IPS DF 4.7 (cell line): ENCODE measurements around the gene SPATA31A1.
"Not testable (repeated sequence)": the region's sequence is repeated elsewhere in the genome, so short reads cannot be mapped to it uniquely, and the experiment has no call there.

ENCODE experiments used
- DNase-seq: peaks from one replicate; pipeline ENCODE4 v3.0.0-alpha.2; 2013; ENCODE audit warnings: low spot score; ENCODE audit errors: extremely low read depth

The SPATA31A1 gene

DNA sequence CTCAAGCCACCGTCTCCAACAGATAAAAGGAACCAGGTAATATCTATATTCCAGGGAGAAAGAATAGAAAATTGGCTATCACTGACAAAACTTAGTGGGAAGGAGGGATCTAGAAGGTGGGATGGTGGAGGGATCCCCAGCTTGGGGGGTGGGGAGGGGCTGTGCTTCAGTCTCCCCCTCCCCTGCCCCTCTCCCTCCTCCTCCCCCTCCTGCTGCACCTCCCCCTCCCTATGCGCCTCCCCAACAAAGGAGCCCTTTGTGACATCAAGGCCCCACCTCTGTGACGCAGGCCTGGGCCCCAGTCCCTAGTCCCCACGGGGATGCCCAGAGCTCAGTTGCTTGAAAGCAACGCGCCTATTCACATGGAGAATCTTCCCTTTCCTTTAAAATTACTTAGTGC, at the start of gene SPATA31A1:
TSS of gene SPATA31A1 (plus strand) at position 301 of the 400 bp plus-strand sequence. CDS start at position 363, 62 bp downstream.
- DNase-seq, result not testable (repeated sequence)

DNA sequence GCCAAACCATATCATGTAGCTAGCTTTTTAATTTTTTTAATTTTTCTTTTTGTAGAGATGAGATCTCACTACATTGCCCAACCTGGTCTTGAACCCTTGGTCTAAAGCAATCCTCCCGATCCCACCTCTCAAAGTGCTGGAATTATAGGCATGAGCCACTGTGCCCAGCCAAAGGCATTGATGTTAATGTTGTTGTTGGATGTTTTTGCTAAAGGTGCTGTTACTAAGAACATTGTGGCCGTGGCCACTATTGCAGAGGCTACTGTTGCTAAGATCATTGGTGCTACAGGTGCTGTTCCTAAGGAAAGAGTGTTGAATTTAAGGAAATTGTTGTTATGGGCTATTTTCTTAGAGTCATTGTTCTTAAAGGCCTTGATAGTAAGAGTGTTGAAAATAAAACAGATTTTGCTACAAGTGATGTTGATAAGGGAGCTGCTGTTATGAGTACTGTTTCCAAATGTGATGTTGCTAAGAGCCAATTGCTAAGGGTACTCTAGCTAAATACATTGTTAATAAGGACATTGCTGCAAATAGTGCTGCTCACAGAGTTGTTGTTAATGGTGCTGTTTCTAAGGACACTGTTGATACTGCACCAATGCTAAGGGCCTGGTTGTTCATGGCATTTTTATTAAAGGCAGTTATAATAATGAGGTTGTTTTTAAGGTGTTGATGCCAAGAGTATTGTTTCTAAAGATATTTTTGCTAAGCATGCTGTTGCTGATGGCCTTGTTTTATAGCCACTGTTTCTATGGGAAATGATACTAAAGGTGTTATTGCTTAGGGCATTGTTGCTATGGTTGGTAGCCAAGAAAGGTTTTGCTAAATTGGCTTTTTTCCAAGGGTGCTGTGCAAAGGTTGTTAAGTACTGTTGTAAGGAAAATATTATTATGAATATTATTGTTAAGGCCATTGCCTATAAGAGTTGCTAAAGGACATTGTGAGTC, 52.1 kb downstream of the SPATA31A1 start:
- not testable (repeated sequence) for DNase-seq

DNA sequence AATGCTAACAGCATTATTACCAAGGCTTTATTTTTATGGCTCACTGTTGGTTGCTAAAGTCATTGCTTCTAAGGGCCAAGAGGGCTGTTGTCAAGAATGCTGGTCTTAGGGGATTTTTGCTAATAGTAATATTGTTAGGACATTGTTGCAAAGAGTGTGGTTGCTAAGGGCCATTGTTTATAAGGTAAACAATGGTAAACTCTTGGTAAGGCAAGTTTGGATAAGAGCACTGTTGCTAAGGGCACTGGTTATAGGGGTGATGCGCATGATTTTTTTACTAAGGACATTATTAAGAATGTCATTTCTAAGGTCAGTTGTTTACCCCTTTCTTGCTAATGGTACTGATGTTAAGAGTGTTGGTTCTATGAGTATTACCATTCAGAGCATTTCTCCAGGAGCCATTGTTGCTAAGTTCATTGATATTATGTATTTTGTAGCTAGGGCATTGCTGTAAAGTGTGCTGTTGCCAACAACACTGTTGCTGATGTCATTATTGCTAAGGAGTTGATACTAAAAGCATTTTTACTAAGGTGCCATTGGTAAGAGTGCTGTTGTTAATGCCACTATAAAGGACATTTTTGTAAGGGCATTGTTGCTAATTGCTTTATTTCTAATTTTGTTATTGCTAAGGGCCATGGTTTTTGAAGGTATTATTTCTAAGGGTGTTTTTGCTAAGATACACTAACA, 55.9 kb downstream of the SPATA31A1 start:
- not testable (repeated sequence) for DNase-seq
